ENCODE measurements around the gene PODNL1.

DNA sequence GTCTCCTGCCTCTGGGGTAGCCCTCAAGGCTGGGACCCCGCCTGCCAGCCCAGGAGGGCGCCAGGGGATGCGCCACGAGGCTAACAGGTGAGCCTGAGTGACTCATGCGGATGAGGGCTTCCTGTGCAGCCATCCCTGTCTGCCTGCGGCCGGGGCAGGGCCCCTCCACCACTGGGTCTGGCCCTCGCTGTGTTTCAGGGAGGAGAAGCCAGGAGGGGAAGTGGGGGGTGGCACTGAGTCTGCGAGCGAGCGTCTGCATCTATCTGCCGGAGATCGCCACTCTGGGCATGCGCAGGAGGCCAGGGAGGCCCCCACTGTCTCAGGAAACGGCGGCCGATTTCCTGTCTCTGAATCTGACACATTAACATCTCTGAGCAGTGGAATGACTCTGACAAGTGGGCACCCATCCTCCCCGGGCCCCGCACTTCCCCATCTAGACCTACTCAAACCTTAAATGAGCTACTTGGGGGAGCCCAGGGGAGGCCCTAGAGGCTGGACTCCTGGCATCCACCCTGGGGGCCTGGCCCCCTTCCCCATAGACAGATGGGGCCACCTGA is 48.2 kb upstream of the PODNL1 start:
- TF ChIP-seq, protein P1, sequence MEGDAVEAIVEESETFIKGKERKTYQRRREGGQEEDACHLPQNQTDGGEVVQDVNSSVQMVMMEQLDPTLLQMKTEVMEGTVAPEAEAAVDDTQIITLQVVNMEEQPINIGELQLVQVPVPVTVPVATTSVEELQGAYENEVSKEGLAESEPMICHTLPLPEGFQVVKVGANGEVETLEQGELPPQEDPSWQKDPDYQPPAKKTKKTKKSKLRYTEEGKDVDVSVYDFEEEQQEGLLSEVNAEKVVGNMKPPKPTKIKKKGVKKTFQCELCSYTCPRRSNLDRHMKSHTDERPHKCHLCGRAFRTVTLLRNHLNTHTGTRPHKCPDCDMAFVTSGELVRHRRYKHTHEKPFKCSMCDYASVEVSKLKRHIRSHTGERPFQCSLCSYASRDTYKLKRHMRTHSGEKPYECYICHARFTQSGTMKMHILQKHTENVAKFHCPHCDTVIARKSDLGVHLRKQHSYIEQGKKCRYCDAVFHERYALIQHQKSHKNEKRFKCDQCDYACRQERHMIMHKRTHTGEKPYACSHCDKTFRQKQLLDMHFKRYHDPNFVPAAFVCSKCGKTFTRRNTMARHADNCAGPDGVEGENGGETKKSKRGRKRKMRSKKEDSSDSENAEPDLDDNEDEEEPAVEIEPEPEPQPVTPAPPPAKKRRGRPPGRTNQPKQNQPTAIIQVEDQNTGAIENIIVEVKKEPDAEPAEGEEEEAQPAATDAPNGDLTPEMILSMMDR (optimal IDR thresholded peaks at IDR 0.05 in 1 of 3, IDR thresholded peaks at IDR 0.05 in 1 of 3, conservative IDR thresholded peaks at IDR 0.05 in 1 of 3; ENCODE audit: extremely low read depth in 1 of 3, insufficient read depth in 2 of 3, low read length in 3 of 3), result no peak
- no peak for TF ChIP-seq EZH2 (IDR thresholded peaks at IDR 0.05; ENCODE audit: low read length)

Data from keratinocyte (primary cell).